Gastrocnemius medialis (tissue), 4 donors: ENCODE measurements around the gene SENP3. TPM values are rescaled to one million over a fixed set of nuclear protein-coding genes. Genes with fewer than 3 reads are reported as not detected.

ENCODE experiments used
- ATAC-seq, 2 donors: fragments of 150-250 bp; one replicate each; pipeline ENCODE4 v1.9.1; 2016
- DNase-seq, 2 donors: peaks; one replicate each; pipeline ENCODE4 v3.0.0-alpha.2; 2019
- H3K27ac ChIP-seq, 4 donors: fragments of 200-600 bp; sonication (generic); 1 replicate in 1 of 4; 2 replicates in 3 of 4; pipeline ENCODE4 v1.5.1; 2016 to 2018; ENCODE audit warnings: mild to moderate bottlenecking in 2 of 4, moderate library complexity in 1 of 4
- H3K27me3 ChIP-seq, 3 donors: fragments of 200-600 bp; sonication (generic) in 2 of 3; 1 replicate in 1 of 3; 2 replicates in 2 of 3; pipeline versions ENCODE4 v1.5.1 to v1.6.0; 2016 to 2019; ENCODE audit warnings: mild to moderate bottlenecking in 1 of 3, moderate library complexity in 1 of 3
- H3K36me3 ChIP-seq, 2 donors: fragments of 200-600 bp; sonication (generic) in 1 of 2; one replicate each; pipeline ENCODE4 v1.5.1; 2017 to 2018
- H3K4me1 ChIP-seq, 2 donors: fragments of 200-600 bp; sonication (generic) in 1 of 2; one replicate each; pipeline ENCODE4 v1.5.1; 2016 to 2017; ENCODE audit warnings: mild to moderate bottlenecking in 2 of 2
- H3K4me3 ChIP-seq, 4 donors: fragments of 200-600 bp; sonication (generic) in 3 of 4; 1 replicate in 1 of 4; 2 replicates in 3 of 4; pipeline ENCODE4 v1.5.1; 2016 to 2019; ENCODE audit warnings: mild to moderate bottlenecking in 2 of 4
- H3K9me3 ChIP-seq, 3 donors: fragments of 200-600 bp; sonication (generic) in 2 of 3; 1 replicate in 1 of 3; 2 replicates in 2 of 3; pipeline ENCODE4 v1.5.1; 2016 to 2019
- POLR2A ChIP-seq, 2 donors: fragments of 450-650 bp; IDR thresholded peaks; one replicate each; pipeline ENCODE4 v1.6.1; 2017; ENCODE audit warnings: antibody characterized with exemption in 2 of 2, mild to moderate bottlenecking in 2 of 2, moderate library complexity in 2 of 2
- in situ Hi-C, 4 donors: fragments of 200-750 bp; cut with MboI; loops; one replicate each; pipeline versions ENCODE4 v1.15.0 to v1.8.0; 2017; ENCODE audit warnings: low sequenced_read_pairs in 4 of 4
- intact Hi-C: fragments of 100-400 bp; cut with DNase I; formaldehyde crosslinking; loops from one replicate; pipeline ENCODE4 v1.15.1; 2023; ENCODE audit warnings: low total_unique reads
- total RNA-seq, 4 donors: library from RNA; depleted of rRNA; stranded (reverse); fragments of >200 nt; gene quantifications; one replicate each; pipeline versions ENCODE4 v1.1.0 to v1.2.3, GENCODE V29; 2016
- TF ChIP-seq, protein P1 (sequence below), 5 experiments: fragments of 450-650 bp in 3 of 5; fragments of 200-600 bp in 2 of 5; sonication (generic) in 2 of 5; IDR thresholded peaks in 4 of 5; conservative IDR thresholded peaks in 1 of 5; 1 replicate in 4 of 5; 2 replicates in 1 of 5; pipeline ENCODE4 v1.5.1; 2016 to 2019; ENCODE audit warnings: antibody characterized with exemption in 5 of 5, mild to moderate bottlenecking in 3 of 5, moderate library complexity in 3 of 5

SENP3 gene
- total RNA-seq = 10 to 100 TPM; 63.6 to 71.5 (median 68.8) TPM

DNA sequence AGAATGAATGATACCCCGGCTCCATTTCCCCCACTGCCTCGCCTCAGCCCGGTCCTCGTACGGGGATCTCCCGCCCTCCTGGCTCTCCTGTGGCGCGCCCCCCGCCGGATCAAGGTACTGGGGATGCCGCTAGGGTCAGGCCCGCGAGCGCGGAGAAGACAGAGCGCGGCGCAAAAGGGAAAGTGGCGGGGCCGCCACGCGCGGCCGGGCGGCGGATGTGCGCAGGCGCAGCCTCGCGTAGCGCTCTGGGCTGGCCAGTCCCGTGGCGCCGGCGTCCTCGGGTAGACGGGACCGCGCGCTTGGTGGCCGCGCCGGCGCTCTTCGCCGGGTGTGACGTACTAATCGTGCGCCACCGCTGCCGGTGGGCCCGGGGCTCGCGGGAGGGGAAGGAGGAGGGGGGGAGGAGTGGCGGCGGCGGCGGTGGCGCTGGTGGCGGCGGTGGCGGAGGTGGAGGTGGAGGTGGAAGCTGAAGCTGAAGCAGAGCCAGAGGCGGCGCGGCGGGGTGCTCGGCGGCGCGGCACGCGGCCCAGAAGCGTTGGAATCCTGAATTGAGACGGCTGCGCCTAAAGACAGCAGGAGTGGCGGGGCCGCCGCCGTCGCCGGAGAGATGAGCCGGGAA is at the start of gene SENP3:
Gene SENP3, plus strand, starts transcription at position 331 of the 619 bp plus-strand sequence. CDS start 1,158 bp downstream, outside the sequence.
- Histone ChIP-seq H3K27me3 (no peaks in the 10 kb centered on the region), H3K4me3 (peak within 1 kb of the TSS; percentile 87 to 95 (median 88)), H3K27ac (peak within 1 kb of the TSS; percentile 93 to 96 (median 96)), H3K36me3 (peaks cover 0 to 39% of the 10 kb centered on the region in 2 donors), H3K9me3 (no peaks in the 10 kb centered on the region), H3K4me1 (peaks cover 48 to 62% of the 10 kb centered on the region in 2 donors)
- intact Hi-C loops = loop anchor here (1.0 to 5.0 kb wide), 13 partner anchors 11 to 281 kb away; partner anchors contain the start of genes CHRNB1, FXR2, KCTD11 and NEURL4
- TF ChIP-seq, protein P1, sequence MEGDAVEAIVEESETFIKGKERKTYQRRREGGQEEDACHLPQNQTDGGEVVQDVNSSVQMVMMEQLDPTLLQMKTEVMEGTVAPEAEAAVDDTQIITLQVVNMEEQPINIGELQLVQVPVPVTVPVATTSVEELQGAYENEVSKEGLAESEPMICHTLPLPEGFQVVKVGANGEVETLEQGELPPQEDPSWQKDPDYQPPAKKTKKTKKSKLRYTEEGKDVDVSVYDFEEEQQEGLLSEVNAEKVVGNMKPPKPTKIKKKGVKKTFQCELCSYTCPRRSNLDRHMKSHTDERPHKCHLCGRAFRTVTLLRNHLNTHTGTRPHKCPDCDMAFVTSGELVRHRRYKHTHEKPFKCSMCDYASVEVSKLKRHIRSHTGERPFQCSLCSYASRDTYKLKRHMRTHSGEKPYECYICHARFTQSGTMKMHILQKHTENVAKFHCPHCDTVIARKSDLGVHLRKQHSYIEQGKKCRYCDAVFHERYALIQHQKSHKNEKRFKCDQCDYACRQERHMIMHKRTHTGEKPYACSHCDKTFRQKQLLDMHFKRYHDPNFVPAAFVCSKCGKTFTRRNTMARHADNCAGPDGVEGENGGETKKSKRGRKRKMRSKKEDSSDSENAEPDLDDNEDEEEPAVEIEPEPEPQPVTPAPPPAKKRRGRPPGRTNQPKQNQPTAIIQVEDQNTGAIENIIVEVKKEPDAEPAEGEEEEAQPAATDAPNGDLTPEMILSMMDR (IDR thresholded peaks at IDR 0.05 in 4 of 5, conservative IDR thresholded peaks at IDR 0.05 in 1 of 5) = peak in 1 of 5 experiments; percentile 14
- peak; percentile 76 to 84 for TF ChIP-seq POLR2A (IDR thresholded peaks at IDR 0.05)
- DNase-seq = peak; percentile 84 to 88
- ATAC-seq = peak; percentile 75 to 82
- in situ Hi-C loops = loop anchor here in 1 of 4 donors (10.0 to 25.0 kb wide), 2 partner anchors 124 to 217 kb away; partner anchors contain the start of genes CHRNB1, FGF11, SPEM2 and SPEM3

- DNase-seq (no peak), ATAC-seq (no peak)
- no peaks in the 10 kb centered on the region for H3K27me3 ChIP-seq
- H3K36me3 ChIP-seq = peaks cover 0 to 70% of the 10 kb centered on the region in 2 donors
- no peaks in the 10 kb centered on the region for H3K9me3 ChIP-seq
- TF ChIP-seq POLR2A (IDR thresholded peaks at IDR 0.05) = no peak
- TF ChIP-seq, protein P1 (IDR thresholded peaks at IDR 0.05 in 4 of 5, conservative IDR thresholded peaks at IDR 0.05 in 1 of 5) = no peak
- intact Hi-C loops = no loop called here
- in situ Hi-C loops = loop anchor here in 2 of 4 donors (25.0 kb wide), 2 partner anchors 150 to 175 kb away; partner anchors contain the start of genes TP53 (in 2 of the 2), WRAP53 (in 2 of the 2), KCTD11 (in 1 of the 2) and TMEM95 (in 1 of the 2)
- H3K4me3 ChIP-seq = no peak overlapping the region
- no peak overlapping the region for H3K27ac ChIP-seq
- no peaks in the 10 kb centered on the region for H3K4me1 ChIP-seq
Measured at GRCh38 chr17:7512105-7512504, 49.6 kb upstream of the SENP3 start.

DNA sequence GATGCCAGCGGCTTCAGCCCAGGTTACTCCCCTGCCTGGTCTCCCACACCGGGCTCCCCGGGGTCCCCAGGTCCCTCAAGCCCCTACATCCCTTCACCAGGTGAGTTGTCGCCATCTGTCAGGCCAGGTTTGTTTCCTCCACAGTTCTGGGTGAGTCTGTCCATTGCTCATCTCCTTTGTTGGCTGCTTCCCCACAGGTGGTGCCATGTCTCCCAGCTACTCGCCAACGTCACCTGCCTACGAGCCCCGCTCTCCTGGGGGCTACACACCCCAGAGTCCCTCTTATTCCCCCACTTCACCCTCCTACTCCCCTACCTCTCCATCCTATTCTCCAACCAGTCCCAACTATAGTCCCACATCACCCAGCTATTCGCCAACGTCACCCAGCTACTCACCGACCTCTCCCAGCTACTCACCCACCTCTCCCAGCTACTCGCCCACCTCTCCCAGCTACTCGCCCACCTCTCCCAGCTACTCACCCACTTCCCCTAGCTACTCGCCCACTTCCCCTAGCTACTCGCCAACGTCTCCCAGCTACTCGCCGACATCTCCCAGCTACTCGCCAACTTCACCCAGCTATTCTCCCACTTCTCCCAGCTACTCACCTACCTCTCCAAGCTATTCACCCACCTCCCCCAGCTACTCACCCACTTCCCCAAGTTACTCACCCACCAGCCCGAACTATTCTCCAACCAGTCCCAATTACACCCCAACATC is 48.7 kb upstream of the SENP3 start:
- H3K9me3 ChIP-seq = no peaks in the 10 kb centered on the region
- H3K36me3 ChIP-seq = peaks cover 0 to 66% of the 10 kb centered on the region in 2 donors
- no peaks in the 10 kb centered on the region for H3K4me1 ChIP-seq
- no peak for DNase-seq
- H3K4me3 ChIP-seq = no peak overlapping the region
- in situ Hi-C loops = loop anchor here in 2 of 4 donors (25.0 kb wide), 2 partner anchors 151 to 174 kb away; partner anchors contain the start of genes TP53 (in 2 of the 2), WRAP53 (in 2 of the 2), KCTD11 (in 1 of the 2) and TMEM95 (in 1 of the 2)
- no peak for TF ChIP-seq POLR2A (IDR thresholded peaks at IDR 0.05)
- TF ChIP-seq, protein P1 (IDR thresholded peaks at IDR 0.05 in 4 of 5, conservative IDR thresholded peaks at IDR 0.05 in 1 of 5) = no peak
- ATAC-seq = no peak
- H3K27ac ChIP-seq = no peak overlapping the region
- intact Hi-C loops = no loop called here
- H3K27me3 ChIP-seq = no peaks in the 10 kb centered on the region

DNA sequence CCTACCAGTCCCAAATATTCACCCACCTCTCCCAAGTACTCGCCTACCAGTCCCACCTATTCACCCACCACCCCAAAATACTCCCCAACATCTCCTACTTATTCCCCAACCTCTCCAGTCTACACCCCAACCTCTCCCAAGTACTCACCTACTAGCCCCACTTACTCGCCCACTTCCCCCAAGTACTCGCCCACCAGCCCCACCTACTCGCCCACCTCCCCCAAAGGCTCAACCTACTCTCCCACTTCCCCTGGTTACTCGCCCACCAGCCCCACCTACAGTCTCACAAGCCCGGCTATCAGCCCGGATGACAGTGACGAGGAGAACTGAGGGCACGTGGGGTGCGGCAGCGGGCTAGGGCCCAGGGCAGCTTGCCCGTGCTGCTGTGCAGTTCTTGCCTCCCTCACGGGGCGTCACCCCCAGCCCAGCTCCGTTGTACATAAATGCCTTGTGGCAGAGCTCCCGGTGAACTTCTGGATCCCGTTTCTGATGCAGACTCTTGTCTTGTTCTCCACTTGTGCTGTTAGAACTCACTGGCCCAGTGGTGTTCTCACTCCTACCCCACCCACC is 47.8 kb upstream of the SENP3 start:
- in situ Hi-C loops (loop anchor here in 2 of 4 donors (25.0 kb wide), 2 partner anchors 152 to 173 kb away; partner anchors contain the start of genes TP53 (in 2 of the 2), WRAP53 (in 2 of the 2), KCTD11 (in 1 of the 2) and TMEM95 (in 1 of the 2)), intact Hi-C loops (loop anchor here (1.0 to 2.0 kb wide), 2 partner anchors 47 to 77 kb away; partner anchors contain the start of genes SENP3 and SOX15)
- peaks cover 0 to 56% of the 10 kb centered on the region in 2 donors for H3K36me3 ChIP-seq
- no peaks in the 10 kb centered on the region for H3K4me1 ChIP-seq
- H3K27me3 ChIP-seq = no peaks in the 10 kb centered on the region
- ATAC-seq (no peak), DNase-seq (no peak)
- no peak overlapping the region for H3K27ac ChIP-seq
- H3K9me3 ChIP-seq = no peaks in the 10 kb centered on the region
- TF ChIP-seq, protein P1 (IDR thresholded peaks at IDR 0.05 in 4 of 5, conservative IDR thresholded peaks at IDR 0.05 in 1 of 5) = no peak
- TF ChIP-seq POLR2A (IDR thresholded peaks at IDR 0.05) = no peak
- H3K4me3 ChIP-seq = no peak overlapping the region
